Hepatocyte (in vitro differentiated cells): ENCODE measurements around the gene MICALL1. TPM values are rescaled to one million over a fixed set of nuclear protein-coding genes. Genes with fewer than 3 reads are reported as not detected.

Source experiments
- DNase-seq: peaks from one replicate; pipeline ENCODE4 v3.0.0-alpha.2; 2016; ENCODE audit warnings: low spot score
- H2AFZ ChIP-seq: fragments of 200-600 bp; sonication (generic); 2 replicates; pipeline ENCODE4 v1.6.0; 2016; ENCODE audit warnings: antibody characterized with exemption, mild to moderate bottlenecking
- H3K27ac ChIP-seq: fragments of 200-600 bp; sonication (generic); 2 replicates; pipeline ENCODE4 v1.5.1; 2016; ENCODE audit warnings: mild to moderate bottlenecking
- H3K27me3 ChIP-seq: fragments of 200-600 bp; sonication (generic); 2 replicates; pipeline ENCODE4 v1.6.1; 2016
- H3K36me3 ChIP-seq: fragments of 200-600 bp; sonication (generic); replicated peaks from 2 replicates; pipeline ENCODE4 v1.5.1; 2016; ENCODE audit warnings: low read depth; ENCODE audit not compliant: insufficient read depth
- H3K4me1 ChIP-seq: fragments of 200-600 bp; sonication (generic); 2 replicates; pipeline ENCODE4 v1.5.1; 2016; ENCODE audit warnings: mild to moderate bottlenecking, moderate library complexity; ENCODE audit not compliant: insufficient read depth
- H3K4me2 ChIP-seq: fragments of 200-600 bp; sonication (generic); 2 replicates; pipeline ENCODE4 v1.6.0; 2016
- H3K4me3 ChIP-seq: fragments of 200-600 bp; sonication (generic); 2 replicates; pipeline ENCODE4 v1.5.1; 2016; ENCODE audit warnings: mild to moderate bottlenecking
- H3K79me2 ChIP-seq: fragments of 200-600 bp; sonication (generic); 2 replicates; pipeline ENCODE4 v1.6.0; 2017; ENCODE audit warnings: mild to moderate bottlenecking
- H3K9me2 ChIP-seq: fragments of 200-600 bp; sonication (generic); replicated peaks from 2 replicates; pipeline ENCODE4 v1.6.0; 2017; ENCODE audit warnings: mild to moderate bottlenecking; ENCODE audit not compliant: insufficient read depth
- H3K9me3 ChIP-seq: fragments of 200-600 bp; sonication (generic); 2 replicates; pipeline ENCODE4 v1.5.1; 2016; ENCODE audit warnings: low read depth, mild to moderate bottlenecking
- H4K20me1 ChIP-seq: fragments of 200-600 bp; sonication (generic); 2 replicates; pipeline ENCODE4 v1.6.0; 2016; ENCODE audit warnings: mild to moderate bottlenecking; ENCODE audit not compliant: insufficient read depth, poor library complexity, severe bottlenecking
- EZH2 ChIP-seq: fragments of 200-600 bp; sonication (generic); IDR thresholded peaks from 2 replicates; pipeline ENCODE4 v1.6.1; 2016; ENCODE audit warnings: antibody characterized with exemption, mild to moderate bottlenecking, borderline replicate concordance
- EZH2phosphoT487 ChIP-seq: fragments of 200-600 bp; sonication (generic); IDR thresholded peaks from one replicate; pipeline ENCODE4 v1.6.1; 2018; ENCODE audit warnings: antibody characterized with exemption, mild to moderate bottlenecking, low read depth, moderate library complexity; ENCODE audit not compliant: unreplicated experiment, severe bottlenecking
- WGBS: methylation state at CpG from one replicate; pipeline ENCODE4 v1.1.6; 2016; ENCODE audit warnings: low lambda C conversion rate; ENCODE audit errors: missing lambda C conversion rate; 5-methylcytosine and 5-hydroxymethylcytosine counted together
- polyA plus RNA-seq: library from polyadenylated mRNA; unstranded; fragments of >200 nt; fragmentation: Nextera tagmentation; extraction: Ambion mirVana; gene quantifications from 2 replicates; pipeline ENCODE4 v1.2.1, GENCODE V29; 2016
- total RNA-seq: library from RNA; depleted of rRNA; stranded (reverse); fragments of >200 nt; gene quantifications from 2 replicates; pipeline ENCODE4 v1.2.3, GENCODE V29; 2014
- TF ChIP-seq, protein P1 (sequence below): fragments of 200-600 bp; sonication (generic); IDR thresholded peaks from 2 replicates; pipeline ENCODE4 v1.5.1; 2016; ENCODE audit warnings: antibody characterized with exemption, mild to moderate bottlenecking; ENCODE audit not compliant: poor library complexity

The MICALL1 gene
- total and polyA plus RNA-seq, 2 experiments from 2014 or later, result 15.0 to 26.1 TPM

DNA sequence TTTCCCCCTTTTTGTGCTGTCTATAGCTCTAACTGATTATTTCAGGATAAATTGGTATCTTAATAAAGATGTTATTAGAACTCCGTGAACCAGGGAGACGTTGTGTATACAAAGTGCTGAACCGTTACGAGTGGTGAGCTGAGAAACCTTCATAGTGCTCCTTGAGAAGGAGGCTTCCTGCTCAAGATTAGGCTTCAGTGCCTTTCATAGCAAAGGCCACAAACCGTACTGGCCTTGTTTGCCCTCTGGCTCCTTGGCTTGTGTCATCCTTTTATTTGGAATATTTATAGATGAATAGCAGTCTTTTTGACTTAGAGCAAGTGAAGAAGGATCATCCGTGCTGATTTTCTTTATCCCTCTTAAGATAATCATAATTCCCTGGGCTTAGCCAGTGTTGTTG is 40.6 kb upstream of the MICALL1 start:
- H3K27ac ChIP-seq, result no peak overlapping the region
- peaks cover 5% of the 10 kb centered on the region for H3K79me2 ChIP-seq
- H3K4me3 ChIP-seq, result no peak overlapping the region
- no peak overlapping the region for H2AFZ ChIP-seq
- WGBS, result 87% methylated on average over 6 of the region's 6 CpGs
- no peak overlapping the region for H3K4me2 ChIP-seq
- no peaks in the 10 kb centered on the region for H4K20me1 ChIP-seq
- DNase-seq, result no peak
- H3K27me3 ChIP-seq, result no peaks in the 10 kb centered on the region
- no peaks in the 10 kb centered on the region for H3K36me3 ChIP-seq
- TF ChIP-seq EZH2phosphoT487 (no peak), EZH2 (no peak)
- TF ChIP-seq, protein P1, sequence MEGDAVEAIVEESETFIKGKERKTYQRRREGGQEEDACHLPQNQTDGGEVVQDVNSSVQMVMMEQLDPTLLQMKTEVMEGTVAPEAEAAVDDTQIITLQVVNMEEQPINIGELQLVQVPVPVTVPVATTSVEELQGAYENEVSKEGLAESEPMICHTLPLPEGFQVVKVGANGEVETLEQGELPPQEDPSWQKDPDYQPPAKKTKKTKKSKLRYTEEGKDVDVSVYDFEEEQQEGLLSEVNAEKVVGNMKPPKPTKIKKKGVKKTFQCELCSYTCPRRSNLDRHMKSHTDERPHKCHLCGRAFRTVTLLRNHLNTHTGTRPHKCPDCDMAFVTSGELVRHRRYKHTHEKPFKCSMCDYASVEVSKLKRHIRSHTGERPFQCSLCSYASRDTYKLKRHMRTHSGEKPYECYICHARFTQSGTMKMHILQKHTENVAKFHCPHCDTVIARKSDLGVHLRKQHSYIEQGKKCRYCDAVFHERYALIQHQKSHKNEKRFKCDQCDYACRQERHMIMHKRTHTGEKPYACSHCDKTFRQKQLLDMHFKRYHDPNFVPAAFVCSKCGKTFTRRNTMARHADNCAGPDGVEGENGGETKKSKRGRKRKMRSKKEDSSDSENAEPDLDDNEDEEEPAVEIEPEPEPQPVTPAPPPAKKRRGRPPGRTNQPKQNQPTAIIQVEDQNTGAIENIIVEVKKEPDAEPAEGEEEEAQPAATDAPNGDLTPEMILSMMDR, result no peak
- no peaks in the 10 kb centered on the region for H3K9me3 ChIP-seq
- H3K4me1 ChIP-seq, result peaks cover 5% of the 10 kb centered on the region
- no peaks in the 10 kb centered on the region for H3K9me2 ChIP-seq

- 86% methylated on average over 7 of the region's 7 CpGs for WGBS
- DNase-seq, result no peak
- Histone ChIP-seq H3K36me3 (no peaks in the 10 kb centered on the region), H3K4me3 (no peak overlapping the region), H3K27ac (no peak overlapping the region), H3K9me3 (no peaks in the 10 kb centered on the region), H3K9me2 (no peaks in the 10 kb centered on the region), H3K27me3 (no peaks in the 10 kb centered on the region), H2AFZ (no peak overlapping the region), H3K4me2 (no peak overlapping the region), H4K20me1 (no peaks in the 10 kb centered on the region), H3K4me1 (no peaks in the 10 kb centered on the region), H3K79me2 (peaks cover 5% of the 10 kb centered on the region)
- TF ChIP-seq EZH2phosphoT487, result no peak
- TF ChIP-seq EZH2, result no peak
- TF ChIP-seq, protein P1, result no peak
These were observed 35.8 kb upstream of the MICALL1 start for GRCh38 chr22:37870273-37870672.

GRCh38 chr22:37880668-37881440 is 25.2 kb upstream of the MICALL1 start:
- no peaks in the 10 kb centered on the region for H3K36me3 ChIP-seq
- no peaks in the 10 kb centered on the region for H3K9me3 ChIP-seq
- H4K20me1 ChIP-seq, result peaks cover 5% of the 10 kb centered on the region
- no peaks in the 10 kb centered on the region for H3K27me3 ChIP-seq
- H3K4me3 ChIP-seq, result no peak overlapping the region
- H2AFZ ChIP-seq, result no peak overlapping the region
- H3K4me1 ChIP-seq, result no peaks in the 10 kb centered on the region
- H3K4me2 ChIP-seq, result no peak overlapping the region
- H3K79me2 ChIP-seq, result peaks cover 21% of the 10 kb centered on the region
- H3K9me2 ChIP-seq, result no peaks in the 10 kb centered on the region
- WGBS, result 83% methylated on average over 6 of the region's 6 CpGs
- no peak overlapping the region for H3K27ac ChIP-seq
- no peak for DNase-seq
- TF ChIP-seq EZH2 (no peak), EZH2phosphoT487 (no peak)
- TF ChIP-seq, protein P1, result no peak
